ENCODE results near the gene ZNF154.

Gene ZNF154

DNA sequence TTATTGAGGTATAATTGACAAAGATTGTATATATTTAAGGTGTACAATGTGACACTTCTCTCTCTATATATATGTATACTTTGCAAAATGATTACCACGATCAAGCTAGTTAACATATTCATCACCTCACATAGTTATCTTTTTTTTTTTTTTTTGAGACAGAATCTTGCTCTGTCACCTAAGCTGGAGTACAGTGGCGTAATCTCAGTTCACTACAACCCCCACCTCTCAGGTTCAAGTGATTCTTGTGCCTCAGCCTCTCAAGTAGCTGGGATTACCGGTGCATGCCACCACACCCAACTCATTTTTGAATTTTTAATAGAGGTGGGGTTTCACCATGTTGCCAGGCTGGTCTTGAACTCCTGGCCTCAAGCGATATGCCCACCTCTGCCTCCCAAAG is 36.5 kb downstream of the ZNF154 start:
- DNase-seq, result no peak

GRCh38 chr19:57671124-57671895 is 37.7 kb downstream of the ZNF154 start:
- no peak for DNase-seq

GRCh38 chr19:57668635-57669034 is 40.4 kb downstream of the ZNF154 start, which contains the start of gene ZSCAN4:
TSS of gene ZSCAN4 (plus strand) at chr19:57668935. CDS start at chr19:57676146, 7,211 bp downstream.
- no peak for DNase-seq

DNA sequence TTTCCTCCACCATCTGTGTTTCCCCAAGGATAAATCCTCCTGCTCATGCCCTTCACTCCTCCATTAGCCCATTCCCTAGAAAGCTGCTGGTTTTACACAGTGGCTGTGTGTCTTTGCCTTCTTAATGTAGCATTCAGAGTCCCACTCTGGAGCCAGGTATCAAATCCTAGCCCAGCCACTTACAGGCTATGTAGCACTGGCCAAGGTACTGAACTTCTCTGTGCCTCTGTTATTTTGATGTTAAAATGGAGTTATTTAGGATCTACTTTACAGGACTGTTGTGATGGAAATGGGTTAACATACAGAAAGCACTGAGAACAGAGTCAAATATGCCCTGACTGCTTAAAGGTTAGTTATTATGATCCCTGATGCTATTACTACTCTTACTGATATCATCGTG is 41.8 kb downstream of the ZNF154 start:
- no peak for DNase-seq

GRCh38 chr19:57665261-57665806 is 43.7 kb downstream of the ZNF154 start:
- no peak for DNase-seq

GRCh38 chr19:57664269-57665127 is 44.5 kb downstream of the ZNF154 start:
- DNase-seq, result no peak

GRCh38 chr19:57656346-57656745 is 52.7 kb downstream of the ZNF154 start:
- no peak for DNase-seq

DNA sequence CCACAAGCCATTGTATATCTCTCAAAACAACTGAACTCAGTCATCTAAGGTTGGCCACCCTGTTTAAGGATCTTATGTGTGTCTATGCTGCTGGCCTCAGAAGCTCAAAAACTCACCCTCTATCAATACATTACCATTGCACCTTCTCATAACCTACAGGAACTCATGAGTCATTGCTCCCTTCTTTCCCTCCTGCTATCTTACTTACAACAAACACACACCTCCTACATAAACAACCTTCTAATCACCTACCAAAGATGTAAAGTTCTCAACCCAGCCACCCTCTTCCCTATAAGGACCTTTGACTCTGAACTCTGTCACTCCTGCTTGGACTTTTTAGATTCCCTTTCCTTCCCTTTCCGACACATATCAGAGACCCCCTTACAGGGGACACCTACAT is 53.6 kb downstream of the ZNF154 start:
- DNase-seq, result no peak

DNA sequence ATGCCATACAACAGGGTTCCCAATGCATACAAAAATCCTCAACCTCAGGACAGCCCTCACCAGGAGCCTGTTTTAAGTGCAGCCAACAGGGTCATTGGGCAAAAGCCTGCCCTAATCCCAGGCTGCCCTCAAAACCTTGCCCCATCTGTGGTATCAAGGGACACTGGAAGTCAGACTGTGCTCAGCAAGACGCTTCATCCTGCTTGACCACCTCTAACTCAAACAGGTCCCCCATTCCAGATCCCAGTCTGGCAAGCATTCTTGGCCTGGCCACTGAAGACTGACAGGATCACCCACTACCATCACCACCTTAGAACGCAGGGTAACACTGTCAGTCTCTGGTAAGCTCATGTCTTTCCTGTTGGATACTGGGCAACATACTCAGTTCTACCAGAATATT is 55.3 kb downstream of the ZNF154 start:
- DNase-seq, result no peak

GRCh38 chr19:57651654-57651996 is 57.4 kb downstream of the ZNF154 start:
- DNase-seq, result no peak

DNA sequence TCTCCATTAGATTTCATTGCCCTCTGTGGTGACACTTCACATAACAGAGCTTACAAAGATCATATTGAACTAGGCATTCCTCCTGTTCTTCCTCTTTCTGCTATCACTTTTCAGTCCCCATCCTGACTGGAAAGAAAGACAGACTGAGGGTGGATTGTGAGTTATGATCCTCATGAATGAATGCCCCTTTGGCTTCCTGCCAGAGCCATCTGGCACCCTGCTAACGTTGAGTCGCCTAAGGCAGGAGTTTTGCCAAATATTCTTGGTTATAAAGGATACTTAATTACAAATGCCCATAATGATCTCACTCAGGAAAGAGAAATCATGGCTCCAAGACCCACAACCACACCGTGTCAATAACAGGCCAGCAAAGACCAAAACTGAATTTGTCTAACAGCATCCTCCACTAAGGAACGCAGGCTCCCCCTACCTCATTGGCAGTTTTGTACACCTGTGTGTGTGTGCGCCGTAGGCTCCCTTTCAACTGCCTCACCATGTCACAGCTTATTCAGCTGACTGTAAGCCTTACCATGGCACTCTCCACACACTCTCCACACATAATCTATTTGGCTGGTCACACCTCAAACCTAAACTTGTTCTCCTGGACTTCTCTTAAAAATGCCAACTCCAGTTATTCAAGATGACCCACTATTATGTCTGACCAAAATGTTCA is 60.5 kb downstream of the ZNF154 start:
- no peak for DNase-seq

Measured in NCI-H187 treated with DMSO at 0.1 percent for 48 hours (cell line).